Thyroid gland (tissue), 4 donors: ENCODE data around the gene NOP16. TPM values are rescaled to one million over a fixed set of nuclear protein-coding genes. Genes with fewer than 3 reads are reported as not detected.

Experiments
- DNase-seq, 2 donors: peaks; one replicate each; pipeline ENCODE4 v3.0.0-alpha.2; 2019
- H3K27ac ChIP-seq, 3 donors: fragments of 200-600 bp; sonication (generic); 1 replicate in 2 of 3; 2 replicates in 1 of 3; pipeline ENCODE4 v1.5.1; 2016 to 2019; ENCODE audit warnings: mild to moderate bottlenecking in 1 of 3, moderate library complexity in 1 of 3
- H3K27me3 ChIP-seq: fragments of 200-600 bp; sonication (generic); one replicate; pipeline ENCODE4 v1.5.1; 2019
- H3K36me3 ChIP-seq, 2 donors: fragments of 200-600 bp; sonication (generic); one replicate each; pipeline ENCODE4 v1.5.1; 2016 to 2019
- H3K4me1 ChIP-seq, 2 donors: fragments of 200-600 bp; sonication (generic); one replicate each; pipeline ENCODE4 v1.5.1; 2017 to 2019
- H3K4me3 ChIP-seq, 3 donors: fragments of 200-600 bp; sonication (generic); replicated peaks in 1 of 3; 1 replicate in 2 of 3; 2 replicates in 1 of 3; pipeline ENCODE4 v1.5.1; 2016; ENCODE audit warnings: mild to moderate bottlenecking in 1 of 3
- H3K9me3 ChIP-seq: fragments of 200-600 bp; sonication (generic); one replicate; pipeline ENCODE4 v1.5.1; 2017
- POLR2A ChIP-seq, 2 donors: fragments of 450-650 bp; IDR thresholded peaks; one replicate each; pipeline ENCODE4 v1.6.1; 2017; ENCODE audit warnings: antibody characterized with exemption in 2 of 2, mild to moderate bottlenecking in 2 of 2, moderate library complexity in 1 of 2
- intact Hi-C: fragments of 100-400 bp; cut with DNase I; formaldehyde crosslinking; loops from one replicate; pipeline ENCODE4 v1.15.1; 2023
- microRNA counts, 2 donors: library from miRNA; unstranded; fragments of <30 nt; microRNA quantifications; one replicate each; lab custom pipeline; 2016 to 2017
- microRNA-seq: library from miRNA; unstranded; fragments of <30 nt; microRNA quantifications from one replicate; pipeline ENCODE4, GENCODE V29; 2016
- small RNA-seq: library from RNA; depleted of rRNA; stranded (forward); fragments of <200 nt; gene quantifications from one replicate; pipeline ENCODE3, GENCODE V24; 2016
- total RNA-seq, 4 donors: library from RNA; depleted of rRNA; stranded (reverse); fragments of >200 nt; gene quantifications; one replicate each; pipeline ENCODE4 v1.2.3, GENCODE V29; 2016
- TF ChIP-seq, protein P1 (sequence below), 6 experiments: fragments of 200-600 bp in 3 of 6; fragments of 450-650 bp in 3 of 6; sonication (generic) in 3 of 6; IDR thresholded peaks; one replicate each; pipeline ENCODE4 v1.5.1; 2016 to 2019; ENCODE audit warnings: antibody characterized with exemption in 6 of 6, mild to moderate bottlenecking in 2 of 6, inconsistent platforms in 1 of 6, moderate library complexity in 1 of 6

Gene NOP16
- total RNA-seq, 4 donors from 2014 or later: 4.7 to 13.7 (median 8.2) TPM

DNA sequence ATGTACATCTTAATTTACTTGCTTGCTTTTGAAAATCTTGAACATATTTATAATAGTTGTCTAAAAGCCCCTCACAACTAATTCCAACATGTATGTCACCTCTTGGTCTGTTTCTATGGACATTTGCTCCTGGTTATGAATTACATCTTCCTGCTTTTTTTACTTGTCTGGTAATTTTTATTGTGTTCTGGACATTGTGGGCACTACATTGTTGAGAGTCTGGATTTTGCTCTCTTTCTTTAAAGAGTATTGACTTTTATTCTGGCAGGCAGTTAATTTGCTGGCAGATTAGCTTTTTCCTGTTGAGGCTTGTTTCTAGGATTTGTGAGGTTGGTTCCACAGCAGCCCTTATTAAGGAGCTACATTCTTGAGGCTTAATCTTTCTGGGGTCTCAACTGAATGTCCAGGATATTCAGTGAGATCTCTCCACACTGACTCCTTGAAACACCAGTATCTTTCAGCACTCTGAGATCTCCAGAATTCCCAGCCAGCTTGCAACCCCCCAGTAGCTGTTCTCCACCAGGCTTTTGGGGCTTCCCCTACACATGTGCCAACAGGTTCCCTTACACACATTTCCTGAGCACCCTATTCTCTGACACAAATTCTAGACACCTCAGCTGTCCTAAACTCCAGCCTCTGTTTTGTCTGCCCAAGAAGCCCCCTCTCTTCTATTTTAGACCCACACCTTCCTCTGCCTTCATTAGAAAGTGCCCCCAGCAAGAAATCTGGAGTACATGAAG, 54.2 kb downstream of the NOP16 start:
- no peak for TF ChIP-seq POLR2A (IDR thresholded peaks at IDR 0.05)
- TF ChIP-seq, protein P1, sequence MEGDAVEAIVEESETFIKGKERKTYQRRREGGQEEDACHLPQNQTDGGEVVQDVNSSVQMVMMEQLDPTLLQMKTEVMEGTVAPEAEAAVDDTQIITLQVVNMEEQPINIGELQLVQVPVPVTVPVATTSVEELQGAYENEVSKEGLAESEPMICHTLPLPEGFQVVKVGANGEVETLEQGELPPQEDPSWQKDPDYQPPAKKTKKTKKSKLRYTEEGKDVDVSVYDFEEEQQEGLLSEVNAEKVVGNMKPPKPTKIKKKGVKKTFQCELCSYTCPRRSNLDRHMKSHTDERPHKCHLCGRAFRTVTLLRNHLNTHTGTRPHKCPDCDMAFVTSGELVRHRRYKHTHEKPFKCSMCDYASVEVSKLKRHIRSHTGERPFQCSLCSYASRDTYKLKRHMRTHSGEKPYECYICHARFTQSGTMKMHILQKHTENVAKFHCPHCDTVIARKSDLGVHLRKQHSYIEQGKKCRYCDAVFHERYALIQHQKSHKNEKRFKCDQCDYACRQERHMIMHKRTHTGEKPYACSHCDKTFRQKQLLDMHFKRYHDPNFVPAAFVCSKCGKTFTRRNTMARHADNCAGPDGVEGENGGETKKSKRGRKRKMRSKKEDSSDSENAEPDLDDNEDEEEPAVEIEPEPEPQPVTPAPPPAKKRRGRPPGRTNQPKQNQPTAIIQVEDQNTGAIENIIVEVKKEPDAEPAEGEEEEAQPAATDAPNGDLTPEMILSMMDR (IDR thresholded peaks at IDR 0.05): no peak

More for the DNA sequence above, 54.2 kb downstream of the NOP16 start:
- H3K36me3 ChIP-seq: no peaks in the 10 kb centered on the region
- H3K4me1 ChIP-seq: no peaks in the 10 kb centered on the region
- H3K27me3 ChIP-seq: no peaks in the 10 kb centered on the region
- DNase-seq: no peak
- H3K9me3 ChIP-seq: no peaks in the 10 kb centered on the region
- intact Hi-C loops: no loop called here
- no peak overlapping the region for H3K27ac ChIP-seq
- H3K4me3 ChIP-seq: no peak overlapping the region

MicroRNA genes within 50 kb of the gene (microRNA counts, 767-probe panel; counts per million panel counts)
- 0 counts per million in 2 donors for microRNA hsa-miR-1271-5p (lab: Ali Mortazavi, UCI)

Small RNAs within 50 kb of the gene (microRNA-seq; reads per million reads assigned to microRNA genes)
- gene MIR1271: 4.0 reads per million, percentile 6 among the genes with 10 or more reads in this experiment

Small RNAs within 50 kb of the gene (small RNA-seq; reads per million reads assigned to genes)
- gene MIR1271: not detected

Other genes with a start within 250 kb of the NOP16 start
- gene SIMC1, start 150.2 kb downstream of the NOP16 start, total RNA-seq: 10 to 100 TPM in 3 of 4 donors, 1 to 10 TPM in 1; 9.0 to 20.2 (median 13.1) TPM
- gene KIAA1191, start 26.8 kb downstream of the NOP16 start, total RNA-seq: 100 to 1,000 TPM; 107 to 134 (median 119) TPM
- 10 to 100 TPM in 1 of 4 donors, 1 to 10 TPM in 3; 2.1 to 11.0 (median 2.8) TPM for gene ARL10, start 23.1 kb downstream of the NOP16 start, total RNA-seq
- gene HIGD2A, start 153 bp upstream of the NOP16 start, total RNA-seq: 100 to 1,000 TPM; 112 to 188 (median 138) TPM
- 100 to 1,000 TPM in 3 of 4 donors, 10 to 100 TPM in 1; 95.2 to 139 (median 112) TPM for gene CLTB, start 27.9 kb upstream of the NOP16 start, total RNA-seq
- 100 to 1,000 TPM in 1 of 4 donors, 10 to 100 TPM in 3; 33.6 to 186 (median 43.2) TPM for gene FAF2, start 59.8 kb upstream of the NOP16 start, total RNA-seq
- 10 to 100 TPM; 12.1 to 27.3 (median 22.4) TPM for gene RNF44, start 148.8 kb upstream of the NOP16 start, total RNA-seq
- gene CDHR2, start 160.7 kb upstream of the NOP16 start, total RNA-seq: under 1 TPM in 1 of 4 donors, not detected in 3; 0.11 TPM
- gene GPRIN1, start 221.6 kb upstream of the NOP16 start, total RNA-seq: under 1 TPM; 0.24 to 0.75 (median 0.30) TPM
- gene SNCB, start 241.9 kb upstream of the NOP16 start, total RNA-seq: not detected
- not detected for gene EIF4E1B, start 242.1 kb upstream of the NOP16 start, total RNA-seq